Activated CD4-positive, CD25-positive, alpha-beta regulatory T cell (primary cell): ENCODE data around the gene SHISA6.

Source experiments
- DNase-seq, 4 experiments: peaks; one replicate each; lab custom pipeline; 2025; lab: John Stamatoyannopoulos, UW

The SHISA6 gene

DNA sequence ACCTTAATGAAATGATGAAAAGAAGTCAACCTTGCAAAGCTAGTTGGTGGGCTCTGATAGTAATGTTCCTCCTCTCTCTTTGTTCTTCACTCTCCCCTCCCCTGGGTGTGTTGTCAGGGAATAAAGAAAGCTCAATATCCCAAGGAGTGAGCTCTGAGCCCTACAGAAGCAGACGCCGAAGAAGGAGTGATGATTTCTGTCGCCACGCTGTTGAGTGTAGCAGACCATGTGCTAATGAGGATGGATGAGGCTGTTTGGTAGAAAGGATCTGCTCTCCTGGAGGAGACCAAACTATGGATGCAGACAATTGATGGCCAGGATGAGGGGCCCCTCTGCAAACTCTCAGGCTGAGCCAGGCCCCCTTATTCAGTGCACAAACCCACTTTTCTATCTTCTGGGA, 217.3 kb downstream of the SHISA6 start:
- DNase-seq: no peak

GRCh38 chr17:11459861-11460331, 218.9 kb downstream of the SHISA6 start:
- no peak for DNase-seq

DNA sequence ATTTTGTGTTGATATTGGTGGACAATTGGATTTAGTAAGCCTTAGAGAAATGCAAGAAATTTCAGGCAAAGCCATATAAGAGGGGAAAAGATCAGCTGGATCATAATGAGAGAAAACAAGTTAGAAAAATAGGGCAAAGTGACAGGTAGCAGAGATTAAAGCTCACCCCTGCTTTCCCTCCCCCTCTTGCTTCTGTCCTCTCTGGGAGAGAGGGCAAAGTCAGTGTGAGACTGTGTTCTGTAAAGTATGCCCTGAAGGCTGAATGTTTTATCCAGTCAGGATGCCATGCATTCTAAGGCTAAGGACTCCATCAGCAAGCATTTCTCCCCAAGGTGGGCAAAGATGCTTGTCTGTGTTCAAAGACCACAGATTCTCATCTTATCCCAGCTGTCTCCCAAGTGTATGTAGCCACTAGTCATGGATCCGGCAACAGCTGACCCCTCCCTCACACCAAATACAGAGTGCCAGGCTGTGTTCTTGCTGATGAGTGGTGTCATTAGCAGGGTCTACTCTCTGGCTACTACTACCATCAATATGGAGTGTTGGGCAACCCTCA, 221.1 kb downstream of the SHISA6 start:
- no peak for DNase-seq

DNA sequence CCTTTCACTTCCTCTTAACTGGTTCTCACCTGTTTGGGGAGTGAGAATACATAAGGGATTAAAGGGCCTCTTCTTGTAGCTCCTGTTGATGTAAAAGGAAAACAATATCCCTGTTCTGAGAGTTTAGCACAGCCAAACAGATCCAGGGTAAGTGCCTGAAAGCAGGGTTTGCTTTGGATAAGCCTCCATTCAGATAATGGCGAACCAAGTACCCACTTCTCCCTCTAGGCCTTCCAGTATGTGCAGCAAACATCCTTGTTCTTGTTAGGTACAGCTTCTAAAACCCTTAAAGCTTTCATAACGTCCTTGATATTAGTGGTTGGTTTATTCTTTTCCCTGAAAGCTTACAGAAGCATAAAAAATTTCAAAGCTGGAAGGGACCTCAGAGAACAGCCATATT, 226.6 kb downstream of the SHISA6 start:
- DNase-seq: no peak

GRCh38 chr17:11485336-11486100, 244.5 kb downstream of the SHISA6 start:
- no peak for DNase-seq

DNA sequence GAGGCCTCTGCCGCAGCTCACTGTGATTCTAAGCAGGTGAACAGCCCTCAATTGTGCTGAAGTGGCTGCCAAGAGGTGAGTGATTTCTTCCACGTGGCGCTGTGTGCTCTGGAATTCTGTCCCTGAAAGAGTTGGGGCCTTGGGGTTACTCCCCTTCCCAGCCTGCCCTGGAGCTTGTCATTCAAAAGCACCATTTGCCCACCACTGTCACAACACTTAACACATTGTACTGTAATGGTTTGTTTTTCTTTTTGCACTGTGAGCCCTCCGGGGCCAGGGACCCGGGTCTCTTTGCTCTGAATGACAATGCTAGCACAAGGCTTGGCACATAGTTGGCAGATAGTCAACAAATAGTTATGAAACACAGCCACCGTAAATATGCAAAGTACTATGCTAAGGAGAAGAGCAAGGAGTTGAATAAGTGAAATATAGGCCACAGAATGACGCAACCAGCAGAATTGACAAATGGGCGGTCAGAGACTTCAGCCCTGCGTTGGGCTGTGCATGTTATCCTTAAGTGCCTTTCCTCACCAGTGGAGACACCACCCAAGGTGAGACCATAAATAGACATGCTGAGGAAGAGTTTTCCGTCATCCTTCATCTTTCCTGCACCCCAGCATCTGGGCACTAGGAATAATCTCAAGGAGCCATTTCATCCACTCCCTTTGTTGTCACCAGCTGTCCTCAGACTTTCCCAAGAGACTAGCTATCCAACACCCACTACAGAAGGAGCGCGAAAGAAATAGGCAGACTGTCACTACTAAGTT, 245.3 kb downstream of the SHISA6 start:
- no peak for DNase-seq

DNA sequence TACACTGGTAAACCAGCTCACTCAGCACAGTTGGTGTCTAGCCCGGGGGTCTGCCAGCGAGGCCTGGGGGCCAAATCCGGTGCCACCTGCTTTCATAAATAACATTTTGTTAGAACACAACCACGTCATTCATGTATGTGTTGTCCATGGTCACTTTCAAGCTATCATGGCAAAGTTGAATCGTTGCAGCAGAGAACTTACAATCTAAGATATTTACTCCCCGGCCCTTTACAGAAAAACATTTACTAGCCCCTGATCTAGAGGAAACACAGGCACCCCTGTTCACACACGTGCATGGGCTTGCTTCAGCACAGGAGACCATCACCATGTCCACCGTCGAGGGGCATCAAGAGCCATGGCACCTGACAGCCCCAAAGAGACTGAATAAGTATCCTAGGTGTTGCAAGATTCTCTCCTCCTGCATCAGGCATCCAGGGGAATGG, 245.9 kb downstream of the SHISA6 start:
- no peak for DNase-seq

DNA sequence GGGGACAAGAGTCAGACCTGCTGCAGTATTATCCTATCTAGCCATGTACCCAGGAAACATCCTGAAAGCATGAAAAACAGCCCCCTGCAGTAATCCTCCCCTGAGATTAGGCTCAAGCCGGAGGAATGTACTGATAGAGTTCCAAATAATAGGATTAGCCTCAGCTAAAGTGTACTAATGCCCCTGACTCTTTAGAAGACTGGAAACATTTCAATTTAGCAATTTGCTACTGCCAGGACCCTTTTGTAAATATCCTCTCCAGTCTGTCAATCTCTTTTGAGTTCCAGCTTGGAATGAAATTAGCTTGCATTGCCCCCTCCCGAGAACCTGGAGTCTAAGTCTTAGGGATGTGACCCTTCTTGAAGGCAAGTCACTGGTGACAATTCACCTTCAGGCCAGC, 246.5 kb downstream of the SHISA6 start:
- DNase-seq: no peak

- no peak for DNase-seq
Observed at GRCh38 chr17:11488407-11488806, 247.4 kb downstream of the SHISA6 start.

GRCh38 chr17:11490171-11490755, 249.2 kb downstream of the SHISA6 start:
- DNase-seq: no peak

DNA sequence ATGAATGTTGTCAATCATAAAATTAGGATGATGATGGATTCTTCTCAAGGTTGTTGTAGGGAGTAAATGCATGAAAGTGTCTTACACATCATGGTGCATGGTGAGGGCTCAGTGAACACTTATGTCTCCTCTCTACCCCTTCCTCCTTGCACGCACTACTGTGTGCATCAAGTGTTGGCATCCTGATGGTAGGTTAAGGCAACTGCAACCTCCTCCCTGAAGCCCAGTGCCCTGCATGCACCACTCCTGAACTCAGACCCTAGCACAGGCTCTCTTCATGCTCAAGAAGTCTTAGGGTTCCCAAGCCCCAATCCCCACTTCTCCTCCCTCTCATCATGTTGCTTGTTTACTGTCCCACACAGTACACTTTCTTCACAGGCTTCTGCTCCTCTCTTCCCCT, 251.5 kb downstream of the SHISA6 start:
- DNase-seq: no peak

GRCh38 chr17:11493936-11494335, 252.9 kb downstream of the SHISA6 start:
- DNase-seq: no peak

- no peak for DNase-seq
Observed at GRCh38 chr17:11495613-11496012, 254.6 kb downstream of the SHISA6 start.

DNA sequence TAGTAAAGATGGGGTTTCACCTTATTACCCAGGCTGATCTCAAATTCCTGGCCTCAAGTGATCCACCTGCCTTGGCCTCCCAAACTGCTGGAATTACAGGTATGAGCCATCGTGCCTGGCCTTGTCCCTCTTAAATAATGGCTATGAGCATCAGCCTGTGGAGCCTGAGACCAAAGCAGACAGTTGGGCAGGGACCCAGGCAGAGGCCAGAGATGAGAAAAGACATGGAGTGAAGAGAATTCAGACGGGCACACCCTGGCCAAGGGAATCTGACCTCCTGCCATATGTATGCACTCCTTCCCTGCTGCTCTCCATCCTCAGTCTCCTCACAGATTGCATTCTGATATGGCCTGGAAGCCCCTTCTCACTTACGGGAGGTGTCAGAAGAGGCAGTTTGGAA, 258.9 kb downstream of the SHISA6 start:
- no peak for DNase-seq

GRCh38 chr17:11503308-11504035, 262.5 kb downstream of the SHISA6 start:
- no peak for DNase-seq

- DNase-seq: no peak
Observed at GRCh38 chr17:11506635-11507034, 265.6 kb downstream of the SHISA6 start.

DNA sequence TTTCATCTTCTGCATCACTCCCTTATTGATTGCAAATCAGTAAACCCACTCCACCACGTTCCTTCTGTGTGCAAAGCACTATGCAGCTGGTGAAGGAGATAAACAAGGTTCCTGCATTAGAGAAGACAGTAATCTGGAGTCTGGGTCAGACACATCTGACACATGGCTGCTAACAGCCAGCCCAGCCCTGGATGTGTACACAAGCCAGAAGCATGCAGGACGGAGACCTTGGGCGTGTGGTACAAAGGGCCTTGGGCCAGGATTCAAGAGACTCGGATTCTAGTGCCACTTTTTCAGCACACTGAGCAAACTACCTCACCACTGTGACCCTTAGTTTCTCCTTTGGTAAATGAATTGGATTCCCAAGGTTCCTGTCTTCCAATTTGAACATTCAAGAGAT, 270.7 kb downstream of the SHISA6 start:
- no peak for DNase-seq

DNA sequence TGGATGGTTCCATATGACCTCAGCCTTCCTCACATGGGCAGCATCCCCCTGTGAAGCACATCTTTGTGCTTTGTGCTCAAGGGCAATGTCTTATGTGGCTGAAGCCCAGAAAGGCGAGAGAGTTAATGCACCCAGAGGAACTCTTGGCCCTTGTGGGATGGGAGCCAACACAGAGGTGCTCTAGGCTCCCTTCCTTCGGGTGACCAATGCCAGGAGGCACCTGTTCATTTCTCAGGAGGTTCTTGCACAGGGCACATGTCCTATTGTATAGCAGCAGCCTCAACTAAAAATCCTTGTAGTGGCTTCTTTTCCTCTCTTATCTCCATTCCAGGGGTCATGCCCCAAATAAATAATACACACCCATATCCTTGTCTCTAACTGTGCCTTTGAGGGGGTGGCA, 273.6 kb downstream of the SHISA6 start:
- no peak for DNase-seq

- no peak for DNase-seq
Observed at GRCh38 chr17:11514981-11515680, 274.1 kb downstream of the SHISA6 start.

GRCh38 chr17:11515901-11516300, 274.9 kb downstream of the SHISA6 start:
- no peak for DNase-seq

GRCh38 chr17:11535231-11535630, 294.2 kb downstream of the SHISA6 start:
- no peak for DNase-seq
